ENCODE measurements around the gene DENND4C.
"Not testable (repeated sequence)": the region's sequence is repeated elsewhere in the genome, so short reads cannot be mapped to it uniquely, and the experiment has no call there.

The DENND4C gene

DNA sequence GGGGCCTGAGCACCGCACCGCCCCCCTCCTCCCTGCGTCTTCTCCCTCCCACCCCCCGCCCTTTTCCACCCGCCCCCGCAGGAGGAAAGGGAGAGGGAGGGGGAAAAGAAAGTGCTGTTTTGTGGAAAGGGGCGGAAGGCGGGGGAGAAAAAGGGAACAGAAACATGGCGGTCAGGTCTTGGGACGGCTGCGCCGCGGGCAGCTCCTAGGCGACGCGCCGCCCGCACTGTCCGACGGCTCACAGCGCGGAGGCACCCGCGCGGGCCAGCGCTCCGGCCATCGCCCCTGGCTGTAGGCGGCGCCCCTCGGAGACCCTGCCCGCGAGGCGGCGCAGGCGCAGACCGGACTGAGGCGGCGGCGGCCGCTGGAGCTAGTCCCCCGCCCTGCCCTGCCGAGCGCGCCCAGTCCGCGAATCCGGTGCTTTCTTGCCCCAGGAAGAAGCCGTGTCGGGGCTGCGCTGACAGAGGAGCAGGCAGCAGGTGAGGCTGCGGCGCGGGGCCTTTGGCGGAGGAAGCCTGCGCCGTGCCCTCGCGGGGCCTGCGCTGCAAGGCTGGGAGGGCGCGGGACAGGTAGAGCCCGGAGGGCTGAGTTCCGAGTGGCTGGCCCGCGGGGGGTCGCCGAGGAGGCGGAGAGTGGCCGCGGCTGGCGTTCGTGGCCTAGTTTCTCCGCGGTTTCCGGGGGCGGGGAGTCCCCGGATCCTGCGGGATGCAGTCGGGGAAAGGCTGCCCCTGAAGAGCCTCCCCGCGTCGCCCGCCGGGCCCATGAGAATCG is at the start of gene DENND4C:
Gene DENND4C (plus strand): TSS at position 339 of the 771 bp plus-strand sequence. CDS start 45,482 bp downstream, outside the sequence.
- DNase-seq, result peak; percentile 89

DNA sequence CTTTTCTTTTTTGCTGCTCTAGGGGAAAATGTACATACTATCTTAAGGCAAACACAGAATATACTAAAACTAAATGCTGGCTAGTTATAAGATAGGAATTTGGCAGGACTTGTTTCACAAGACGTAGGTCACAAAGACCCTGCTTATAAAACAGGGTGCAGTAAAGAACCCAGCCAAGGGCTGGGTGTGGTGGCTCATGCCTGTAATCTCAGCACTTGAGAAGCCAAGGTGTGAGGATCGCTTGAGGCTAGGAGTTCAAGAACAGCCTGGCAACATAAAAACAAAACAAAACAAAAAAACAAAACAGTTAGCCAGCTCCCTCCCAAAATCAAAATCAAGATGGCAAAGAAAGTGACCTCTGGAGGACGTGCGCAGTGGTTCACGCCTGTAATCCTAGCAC is 49.5 kb upstream of the DENND4C start:
- no peak for DNase-seq

DNA sequence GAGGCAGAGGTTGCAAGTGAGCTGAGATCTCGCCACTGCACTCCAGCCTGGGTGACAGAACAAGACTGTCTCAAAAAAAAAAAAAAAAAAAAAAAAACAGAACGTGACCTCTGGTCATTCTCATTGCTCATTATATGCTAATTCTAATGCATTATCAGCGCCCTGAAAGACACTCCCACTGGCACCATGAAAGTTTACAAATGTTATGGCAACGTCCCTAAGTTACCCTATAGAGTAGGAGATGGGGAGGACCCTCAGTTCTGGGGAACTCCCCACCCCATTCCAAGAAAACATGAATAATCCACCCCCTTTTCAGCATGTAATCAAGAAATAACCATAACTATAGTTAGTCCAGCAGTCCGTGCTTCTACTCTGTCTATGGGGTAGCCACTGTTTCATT is 48.9 kb upstream of the DENND4C start:
- DNase-seq, result no peak

DNA sequence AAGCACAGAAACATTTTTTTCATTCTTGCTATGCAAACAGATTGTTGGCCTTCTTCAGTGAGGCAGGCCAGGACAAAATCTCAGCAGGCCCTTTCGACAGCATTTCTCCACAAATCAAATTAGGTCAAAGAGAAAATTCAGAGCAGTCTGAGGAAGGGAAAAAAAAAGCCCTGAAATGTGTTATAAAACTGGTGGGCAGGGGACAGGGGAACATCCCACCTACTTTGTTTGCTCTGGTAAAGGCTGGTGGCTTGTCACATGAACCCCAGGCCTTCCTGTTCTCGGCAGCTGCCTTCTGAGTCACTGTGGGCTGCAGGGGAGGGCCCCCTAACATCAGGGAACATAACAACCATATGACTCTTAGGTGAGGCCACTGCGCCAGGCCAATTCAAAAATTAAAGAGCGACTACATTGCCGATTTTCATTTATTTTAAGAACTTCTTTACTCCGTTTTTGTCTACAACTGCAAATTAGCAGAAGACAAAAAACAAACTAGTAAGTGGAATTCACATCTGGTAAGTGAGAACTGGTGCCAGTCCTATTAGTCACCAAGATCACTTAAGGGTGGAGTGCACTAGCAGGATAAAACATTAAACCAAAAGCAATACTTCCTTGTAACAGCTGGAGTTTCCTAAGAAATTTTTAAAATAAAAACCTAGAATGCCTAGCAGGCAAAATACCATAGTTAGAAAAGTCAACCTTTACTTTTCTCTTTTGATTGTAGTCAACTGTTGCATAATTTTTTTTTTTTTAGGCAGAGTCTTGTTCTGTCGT is 46.2 kb upstream of the DENND4C start:
- peak; percentile 17 for DNase-seq

DNA sequence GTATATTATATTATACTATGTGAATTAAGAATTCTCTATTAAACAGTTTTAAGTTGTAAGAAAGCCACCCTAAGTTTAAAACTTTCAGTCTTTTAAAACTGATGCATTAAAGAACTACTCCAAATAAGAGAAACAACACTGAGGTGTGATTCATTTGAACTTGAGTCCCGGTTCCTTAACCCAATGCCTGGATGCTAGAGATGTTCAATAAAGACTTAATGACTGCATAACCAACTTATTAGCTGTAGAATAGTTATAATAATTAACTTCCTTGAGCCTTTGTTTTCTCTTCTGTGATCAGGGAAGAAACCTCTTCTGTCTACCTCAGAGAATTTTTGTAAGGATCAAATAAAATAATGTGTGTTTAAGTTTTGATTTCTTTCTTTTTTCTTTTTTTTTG is 45.3 kb upstream of the DENND4C start:
- DNase-seq, result no peak

DNA sequence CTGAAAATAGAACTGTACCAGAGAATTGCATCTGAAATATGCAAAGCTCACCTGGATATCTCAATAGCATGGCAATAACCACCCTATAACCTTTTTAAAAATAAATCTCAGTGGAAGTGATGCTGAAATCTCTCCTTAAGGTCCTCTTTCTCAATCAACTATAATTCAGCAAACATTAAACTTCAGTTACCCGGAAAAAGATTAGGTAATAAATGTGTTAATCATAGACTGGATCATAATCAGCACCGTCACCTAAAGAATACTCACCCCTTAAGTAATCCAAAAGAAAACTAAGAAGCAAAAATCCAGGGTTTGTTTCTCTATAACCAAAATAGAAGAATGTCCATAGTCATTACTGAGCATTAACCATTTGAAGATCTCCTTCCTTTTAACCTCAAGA is 44.3 kb upstream of the DENND4C start:
- no peak for DNase-seq

DNA sequence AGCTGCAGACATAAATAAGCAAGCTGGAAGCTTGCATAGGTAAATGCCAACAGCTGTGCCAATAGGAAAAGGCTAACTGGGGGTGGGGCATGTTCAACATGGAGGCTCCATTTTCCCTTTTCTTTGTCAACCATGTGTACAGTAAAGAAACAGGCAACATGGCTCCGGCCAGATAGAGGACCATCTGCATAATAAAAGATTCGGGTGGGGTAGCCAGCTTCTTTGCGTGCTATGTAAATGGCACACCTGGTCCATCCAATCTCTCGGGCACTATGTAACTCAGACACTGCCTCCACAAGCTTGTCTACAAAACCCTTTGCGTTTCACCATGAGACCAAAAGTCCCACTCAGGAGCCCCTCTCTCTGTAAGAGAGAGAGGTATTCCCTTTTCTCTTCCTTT is 41.7 kb upstream of the DENND4C start:
- peak; percentile 81 for DNase-seq

DNA sequence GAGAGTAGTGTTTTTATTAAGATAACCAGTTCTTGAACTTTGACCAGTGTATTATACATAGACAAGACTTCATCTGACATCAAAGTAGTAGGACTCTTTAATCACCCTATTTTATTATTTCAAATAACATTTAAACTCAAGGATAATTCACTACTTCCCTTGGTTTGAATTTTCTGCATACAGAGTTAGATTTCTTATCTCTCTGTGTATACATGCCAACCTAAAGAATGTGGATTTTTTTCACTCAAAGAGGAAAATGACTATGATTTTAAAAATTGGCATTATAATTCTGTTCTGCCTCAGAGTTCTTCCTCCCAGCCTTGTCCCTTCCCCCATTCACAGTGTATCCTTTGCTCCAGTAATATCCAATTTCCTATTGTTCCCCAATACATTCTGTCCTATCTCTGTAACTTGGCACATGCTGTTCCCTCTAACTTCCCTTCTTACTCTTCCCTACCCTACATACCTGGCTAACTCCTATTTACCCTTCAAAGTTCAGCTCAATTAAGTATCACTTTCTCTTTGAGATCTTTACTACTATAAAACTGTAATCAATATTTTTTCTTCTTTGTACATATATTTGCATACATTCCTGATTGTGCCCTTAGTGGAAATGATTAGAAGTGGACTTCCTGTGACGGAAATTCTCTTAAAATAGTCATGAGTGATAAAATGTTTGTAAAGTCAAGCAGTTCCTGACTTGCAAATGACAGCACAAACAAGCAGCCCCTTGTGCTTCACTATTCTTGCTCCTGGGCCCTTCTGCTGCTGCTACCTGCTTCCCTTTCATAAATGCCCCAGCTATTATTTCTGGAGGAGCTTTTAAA is 38.1 kb upstream of the DENND4C start:
- no peak for DNase-seq

DNA sequence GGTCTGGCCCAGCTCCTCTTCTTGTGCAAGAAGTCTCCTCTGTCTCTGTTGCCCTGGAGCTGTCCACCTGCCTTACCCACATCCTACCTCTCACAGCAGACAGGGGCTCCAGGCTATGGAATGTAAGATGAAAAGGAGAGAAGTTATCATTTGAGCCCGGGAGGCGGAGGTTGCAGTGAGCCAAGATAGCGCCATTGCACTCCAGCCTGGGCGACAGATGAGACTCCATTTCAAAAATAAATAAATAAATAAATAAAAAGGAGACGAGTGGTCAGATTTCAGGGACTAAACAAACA is 37.5 kb upstream of the DENND4C start:
- no peak for DNase-seq

DNA sequence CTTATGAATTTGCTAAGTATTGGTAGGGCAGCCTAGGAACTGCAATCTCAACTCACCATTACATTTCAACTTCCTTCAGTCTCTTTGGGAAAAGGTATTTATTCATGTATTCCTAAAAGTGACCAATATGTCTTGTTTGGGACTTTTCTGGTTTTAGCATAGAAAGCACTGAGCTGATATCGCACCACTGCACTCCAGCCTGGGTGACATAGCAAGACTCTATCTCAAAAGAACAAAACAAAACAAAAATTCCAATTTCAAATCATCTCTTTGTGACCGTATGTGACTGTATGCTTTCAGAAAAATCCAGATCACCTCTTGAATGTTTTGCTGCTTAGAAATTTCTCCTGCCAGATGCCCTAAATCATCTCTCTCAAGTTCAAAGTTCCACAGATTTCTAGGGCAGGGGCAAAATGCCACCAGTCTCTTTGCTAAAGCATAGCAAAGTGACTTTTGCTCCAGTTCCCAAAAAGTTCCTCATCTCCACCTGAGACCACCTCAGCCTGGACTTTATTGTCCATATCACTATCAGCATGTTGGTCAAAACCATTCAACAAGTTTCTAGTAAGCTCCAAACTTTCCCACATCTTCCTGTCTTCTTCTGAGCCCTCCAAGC is 37.0 kb upstream of the DENND4C start:
- DNase-seq, result not testable (repeated sequence)

DNA sequence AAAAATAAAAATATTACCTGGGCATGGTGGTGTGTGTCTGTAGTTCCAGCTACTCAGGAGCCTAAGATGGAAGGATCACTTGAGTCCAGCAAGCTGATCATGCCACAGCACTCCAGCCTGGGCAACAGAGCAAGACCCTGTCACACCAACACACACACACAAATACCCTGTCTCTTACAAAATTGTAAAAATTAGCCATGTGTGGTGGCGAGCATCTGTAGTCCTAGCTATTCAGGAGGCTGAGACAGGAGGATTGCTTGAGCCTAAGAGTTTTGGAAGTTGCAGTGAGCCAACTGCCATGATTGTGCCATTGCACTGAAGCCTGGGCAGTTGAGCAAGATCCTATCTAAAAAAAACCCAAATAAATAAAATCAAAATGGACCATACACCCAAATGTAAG is 32.1 kb upstream of the DENND4C start:
- DNase-seq, result no peak

DNA sequence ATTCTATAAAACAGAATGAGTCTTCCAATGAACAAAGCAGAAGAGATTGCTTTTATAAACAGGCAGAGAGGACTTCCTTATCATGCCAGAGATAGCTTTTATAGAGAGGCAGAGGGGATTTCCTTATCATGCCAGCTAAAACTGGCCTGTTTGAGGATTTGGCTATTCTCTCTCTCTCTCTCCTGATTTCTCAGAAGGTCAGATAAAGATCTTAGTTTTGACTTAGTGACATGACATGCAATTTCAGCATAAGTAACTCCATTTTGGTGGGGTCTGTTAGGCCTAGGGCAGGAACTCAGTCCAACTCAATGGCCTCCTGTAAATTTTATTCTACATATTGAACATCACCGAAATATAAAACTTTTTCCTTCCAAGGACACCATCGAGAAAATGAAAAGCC is 31.5 kb upstream of the DENND4C start:
- DNase-seq, result no peak

DNA sequence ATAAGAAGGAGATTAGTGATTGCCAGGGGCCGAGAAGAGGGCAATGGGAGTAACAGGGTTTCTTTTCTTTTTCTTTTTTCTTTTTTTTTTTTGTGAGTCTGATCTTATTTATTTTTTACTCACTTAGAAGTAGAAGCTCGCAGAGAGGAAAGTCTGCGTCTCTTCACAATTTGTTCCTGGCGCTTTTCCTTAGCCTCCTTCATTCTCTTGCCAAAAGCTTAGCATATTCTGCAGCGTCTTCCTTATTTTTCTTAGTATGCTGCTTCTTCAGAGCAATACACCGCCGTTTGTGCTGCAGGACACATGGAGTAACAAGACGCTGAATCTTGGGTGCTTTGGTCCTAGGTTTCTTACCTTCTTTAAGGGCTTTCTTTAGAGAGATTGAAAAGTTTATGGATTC is 30.3 kb upstream of the DENND4C start:
- no peak for DNase-seq

DNA sequence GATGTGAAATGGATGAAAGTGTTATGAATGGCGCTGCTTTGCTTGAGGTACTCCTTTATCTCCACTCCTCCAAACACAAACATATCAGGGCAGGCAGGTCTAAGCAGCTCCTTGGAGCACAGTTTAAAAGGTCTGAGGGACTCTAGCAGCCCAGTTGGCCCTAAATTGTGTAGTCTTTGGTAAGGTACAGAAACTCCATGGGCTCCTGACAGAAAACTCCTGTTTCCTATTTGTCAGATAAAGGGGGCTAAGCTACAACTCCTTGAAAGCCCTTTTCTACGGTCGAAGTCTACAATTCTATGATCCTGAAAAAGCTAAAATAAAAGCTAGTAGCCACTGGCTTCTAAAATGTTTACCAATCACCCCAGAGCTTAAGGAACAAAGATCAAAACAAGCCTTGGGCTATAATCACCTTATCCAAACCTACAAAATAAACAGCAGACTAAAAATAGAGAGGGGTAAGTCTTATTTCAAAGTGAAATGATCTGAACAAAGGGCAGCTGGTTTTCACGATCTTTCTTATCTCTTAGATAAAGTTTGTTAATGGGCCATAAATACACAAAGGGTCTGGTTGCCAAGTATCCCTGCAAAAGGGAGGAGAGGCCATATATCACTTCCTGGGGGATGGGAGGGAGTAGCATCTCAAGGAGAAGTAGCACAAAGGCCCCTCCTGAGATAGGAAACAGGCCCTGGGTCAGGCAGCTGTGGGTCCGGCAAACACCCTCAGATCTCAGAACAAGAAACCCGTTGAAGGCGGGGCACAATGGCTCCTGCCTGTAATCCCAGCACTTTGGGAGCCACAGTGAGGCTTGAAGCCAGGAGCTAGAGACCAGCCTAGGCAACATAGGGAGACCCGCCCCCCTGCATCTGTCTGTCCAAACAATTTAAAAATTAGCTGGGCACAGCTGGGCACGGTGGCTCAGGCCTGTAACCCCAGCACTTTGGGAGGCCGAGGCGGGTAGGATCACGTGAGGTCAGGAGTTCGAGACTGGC is 28.3 kb upstream of the DENND4C start:
- DNase-seq, result peak; percentile 92

DNA sequence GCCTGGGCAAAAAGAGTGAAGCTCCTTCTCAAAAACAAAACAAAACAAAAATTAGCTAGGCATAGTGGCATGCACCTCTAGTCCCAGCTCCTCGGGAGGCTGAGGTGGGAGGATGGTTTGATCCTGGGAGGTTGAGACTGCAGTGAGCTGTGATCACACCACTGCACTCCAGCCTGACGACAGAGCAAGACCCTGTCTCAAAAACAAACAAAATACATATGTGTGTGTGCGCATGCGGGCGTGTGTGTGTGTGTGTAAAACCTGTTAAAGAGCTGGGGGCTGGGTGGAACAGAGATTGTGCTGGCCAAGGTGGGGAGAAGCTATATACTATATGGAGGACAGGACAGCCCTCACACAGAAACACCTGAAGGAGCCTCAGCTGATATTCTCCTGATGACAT is 27.4 kb upstream of the DENND4C start:
- DNase-seq, result peak; percentile 12

DNA sequence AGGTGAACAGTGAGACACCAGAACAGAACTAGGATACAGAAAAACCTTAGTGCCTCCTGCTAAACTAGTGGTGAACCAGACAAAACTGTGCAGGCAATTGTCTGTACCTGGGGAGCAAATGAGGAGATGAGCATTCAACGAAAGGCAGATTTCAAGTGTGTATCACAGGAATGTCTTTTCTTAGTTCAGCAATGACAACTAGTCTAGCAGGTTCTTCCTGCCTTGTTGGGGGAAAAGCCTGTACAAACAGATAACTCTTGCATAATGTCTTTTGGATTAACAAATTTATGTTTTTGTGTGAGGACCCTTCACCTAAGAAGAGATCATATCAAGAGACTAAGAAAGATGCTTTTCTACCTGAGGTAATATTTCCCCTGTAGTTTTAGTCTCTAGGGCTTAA is 21.8 kb upstream of the DENND4C start:
- no peak for DNase-seq

DNA sequence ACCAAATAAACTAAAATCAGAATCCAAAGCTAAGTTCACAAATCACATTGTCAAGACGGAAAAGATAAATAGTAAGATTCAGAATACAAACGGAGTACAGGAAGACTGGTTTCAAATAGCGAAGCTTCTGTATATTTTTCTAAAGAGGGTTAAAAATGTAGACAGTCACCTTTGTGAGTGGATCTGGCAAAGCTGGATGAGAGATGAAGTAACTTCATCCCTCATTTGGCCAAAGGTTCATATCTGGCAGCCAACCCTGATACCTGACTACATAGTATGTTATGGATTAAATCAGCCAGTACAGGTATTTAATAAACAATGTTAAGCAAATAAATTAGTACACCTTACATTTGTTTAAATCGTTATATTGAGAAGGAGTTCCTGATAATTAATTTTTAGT is 21.3 kb upstream of the DENND4C start:
- no peak for DNase-seq

DNA sequence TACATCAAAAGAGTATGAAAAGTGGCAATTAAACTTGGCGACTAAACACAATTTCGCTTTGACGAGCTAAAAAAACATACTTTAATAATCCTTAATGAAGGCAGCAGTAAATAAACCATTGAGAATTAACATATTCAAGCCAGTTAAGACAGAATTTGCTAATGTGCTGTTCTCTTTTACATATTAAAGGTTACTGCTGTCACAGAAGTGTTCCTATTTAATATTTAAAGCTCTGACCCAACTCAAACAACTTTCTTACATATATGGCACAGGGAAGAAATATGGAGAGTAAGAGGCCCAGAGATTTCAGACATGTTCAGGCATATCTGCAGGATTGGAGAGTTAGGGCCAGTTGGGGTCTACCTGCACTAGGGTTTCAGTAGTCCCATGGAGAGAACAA is 16.7 kb upstream of the DENND4C start:
- DNase-seq, result no peak

DNA sequence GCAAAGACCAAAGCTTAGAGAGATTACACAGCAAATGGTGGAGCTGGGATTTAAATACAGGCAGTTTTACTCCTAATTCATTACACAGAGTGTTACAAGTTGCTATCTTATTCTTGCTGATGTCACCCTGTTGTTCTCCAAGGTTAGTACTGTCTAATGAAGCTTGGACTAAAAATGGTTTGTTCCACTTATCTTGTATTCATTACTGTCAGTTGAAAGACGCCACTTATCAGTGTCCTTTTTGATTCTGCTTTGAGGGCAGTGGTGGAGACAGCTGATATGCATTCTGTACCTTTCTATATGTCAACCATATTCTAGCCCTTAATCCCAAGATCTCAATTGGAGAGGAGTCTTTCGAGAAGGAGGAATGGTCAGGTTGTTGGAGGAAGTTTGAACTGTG is 14.0 kb upstream of the DENND4C start:
- no peak for DNase-seq

DNA sequence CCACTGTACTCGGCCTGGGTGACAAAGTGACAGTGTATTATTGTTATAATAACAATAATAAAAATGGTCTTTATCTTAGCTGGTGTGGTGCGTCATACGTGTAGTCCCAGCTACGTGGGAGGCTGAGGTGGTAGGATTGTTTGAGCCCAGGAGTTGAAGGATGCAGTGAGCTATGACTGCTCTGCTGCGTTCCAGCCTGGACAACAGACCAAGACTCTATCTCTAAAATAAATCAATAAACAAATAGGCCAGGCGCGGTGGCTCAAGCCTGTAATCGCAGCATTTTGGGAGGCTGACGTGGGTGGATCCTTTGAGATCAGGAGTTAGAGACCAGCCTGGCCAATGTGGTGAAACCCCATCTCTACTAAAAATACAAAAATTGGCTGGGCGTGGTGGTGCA is 9.2 kb upstream of the DENND4C start:
- no peak for DNase-seq

DNA sequence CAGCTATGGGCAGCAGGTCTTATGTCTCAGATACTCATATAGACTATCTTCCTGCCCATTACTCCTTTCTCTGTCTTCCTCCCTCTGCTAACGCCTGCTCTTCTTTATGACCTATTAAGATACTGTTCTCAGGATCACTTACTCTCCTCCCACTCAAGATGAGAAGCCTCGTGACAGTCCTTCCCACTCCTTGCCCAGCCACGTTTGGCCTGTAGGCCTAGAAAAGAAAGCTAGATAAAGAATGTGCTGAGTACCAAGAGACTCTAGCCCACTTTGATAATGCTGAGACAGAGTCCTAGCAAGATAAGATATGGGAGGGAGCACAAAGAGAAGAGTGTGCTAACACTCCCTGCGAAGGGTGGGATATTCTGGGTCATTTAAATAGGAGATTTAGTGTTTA is 6.8 kb upstream of the DENND4C start:
- no peak for DNase-seq

DNA sequence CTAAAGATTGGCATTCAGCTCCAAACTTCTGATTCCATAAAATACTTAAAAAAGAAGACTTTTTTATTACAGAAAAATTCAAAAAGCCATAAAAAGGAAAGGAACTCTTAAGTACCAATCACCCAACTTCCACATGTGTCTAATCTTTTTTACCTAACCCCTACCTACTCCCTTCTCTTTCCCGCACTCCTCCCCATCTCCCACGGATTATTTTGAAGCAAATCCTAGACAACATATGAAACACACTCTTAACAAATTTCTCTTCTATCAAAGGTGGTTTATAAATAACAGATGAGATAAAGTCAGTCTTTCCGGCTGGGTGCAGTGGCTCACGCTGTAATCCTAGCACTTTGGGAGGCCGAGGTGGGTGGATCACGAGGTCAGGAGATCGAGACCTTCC is 5.9 kb upstream of the DENND4C start:
- no peak for DNase-seq
